Activated gamma-delta T cell (primary cell): ENCODE results near the gene CSTA.

Source experiments
- DNase-seq: peaks from one replicate; lab custom pipeline; 2025; lab: John Stamatoyannopoulos, UW

Gene CSTA

DNA sequence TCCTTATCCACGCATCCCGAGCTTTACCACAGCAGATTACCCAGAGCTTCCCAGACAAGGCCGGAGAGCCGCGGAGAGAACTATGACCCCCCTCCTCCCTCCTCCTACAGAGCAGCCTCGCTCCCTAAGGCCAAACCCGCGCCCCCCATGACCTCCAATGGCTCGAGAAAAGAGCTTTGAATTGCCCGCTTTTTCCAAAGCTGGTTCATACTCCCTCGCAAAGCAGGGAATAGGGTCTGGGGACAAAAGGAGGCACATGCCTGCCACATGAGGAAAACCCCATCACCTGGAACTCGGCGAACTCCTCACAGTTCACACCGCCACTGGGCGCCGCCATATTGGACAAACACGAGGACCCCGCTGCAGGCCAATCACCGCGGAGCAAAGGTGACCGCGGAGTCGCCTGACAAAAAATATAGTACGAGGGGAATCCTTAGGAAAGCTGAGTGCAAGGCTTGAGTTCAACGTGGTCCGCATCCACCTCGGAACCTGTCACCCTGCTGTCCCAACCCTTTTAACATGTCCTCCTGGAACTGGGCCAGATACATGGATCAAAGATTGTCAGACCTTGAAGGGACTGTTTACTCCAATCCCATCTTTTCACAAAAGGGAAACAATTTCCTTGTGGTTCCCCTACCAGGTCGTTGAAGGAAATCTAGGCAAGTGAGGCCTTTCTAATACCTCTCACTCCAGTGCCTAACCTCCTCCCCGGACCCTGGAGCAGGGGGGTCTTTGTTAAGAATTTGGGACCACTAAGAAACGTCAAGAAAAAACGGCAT is 58.0 kb downstream of the CSTA start, which contains the start of gene MIX23:
Gene MIX23 (minus strand): TSS at position 344 of the 779 bp plus-strand sequence. CDS start 7 bp downstream, at position 337.
- DNase-seq: peak; percentile 58

DNA sequence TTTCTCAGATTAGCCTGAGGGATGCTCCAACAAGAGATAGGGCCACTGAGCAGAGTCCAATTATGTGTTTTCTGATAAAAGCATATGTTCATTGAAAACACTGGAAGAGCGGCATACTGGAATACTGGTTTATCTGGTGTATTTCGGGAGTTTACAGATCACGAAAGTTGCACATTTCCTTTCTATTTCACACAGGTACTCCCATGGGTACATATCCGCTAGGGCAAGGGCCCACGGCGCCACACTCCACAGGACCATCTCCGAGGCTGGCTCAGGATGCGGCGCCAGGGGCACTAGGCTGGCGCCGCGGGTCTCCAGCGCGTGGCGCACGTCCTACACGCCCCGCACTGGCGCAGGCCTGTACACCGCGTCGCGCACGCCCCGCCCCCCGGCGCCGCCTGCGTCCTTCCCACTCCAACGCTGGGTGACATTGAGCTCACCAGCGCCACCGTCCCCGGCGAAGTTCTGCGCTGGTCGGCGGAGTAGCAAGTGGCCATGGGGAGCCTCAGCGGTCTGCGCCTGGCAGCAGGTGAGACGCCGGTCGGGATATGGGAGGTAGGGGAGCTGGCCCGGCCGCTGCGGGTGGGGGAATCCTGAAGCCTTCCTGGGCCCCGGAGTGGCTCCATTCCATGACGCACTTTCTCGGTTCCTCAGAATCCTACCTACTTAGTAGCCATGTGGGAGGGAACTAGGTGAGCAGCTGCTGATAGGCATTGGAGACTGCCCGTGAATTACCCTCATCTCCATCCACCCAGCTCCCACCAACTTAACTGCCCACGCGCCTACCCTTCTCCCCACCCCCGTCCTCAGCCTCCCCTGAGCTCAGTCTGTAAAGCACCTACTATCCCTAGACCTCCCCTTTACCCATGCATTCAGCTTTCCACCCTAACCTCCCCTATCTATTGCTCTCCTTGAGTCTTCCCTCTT is 59.0 kb downstream of the CSTA start, which contains the start of gene FAM162A:
Gene FAM162A (plus strand): TSS at position 412 of the 927 bp plus-strand sequence. CDS start 84 bp downstream, at position 496.
- DNase-seq: peak; percentile 91

DNA sequence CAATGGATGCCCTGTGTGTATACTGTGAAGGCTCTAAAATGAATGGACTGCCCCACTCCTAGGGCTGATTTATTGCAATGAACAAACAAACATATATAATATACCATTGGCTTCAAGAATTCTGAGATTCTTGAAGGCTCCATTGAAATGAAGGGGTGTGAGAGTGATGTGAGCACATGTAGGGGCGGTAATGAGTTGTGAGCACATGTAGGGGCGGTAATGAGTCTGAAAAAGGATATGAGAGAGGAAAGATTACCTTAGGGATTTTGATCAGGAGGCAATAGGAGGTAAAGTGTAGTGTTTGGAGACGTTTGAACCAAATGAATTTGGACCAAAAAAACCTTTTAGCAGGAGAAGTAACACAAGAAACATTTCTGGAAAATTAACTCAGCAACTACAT is 62.7 kb downstream of the CSTA start:
- DNase-seq: no peak

DNA sequence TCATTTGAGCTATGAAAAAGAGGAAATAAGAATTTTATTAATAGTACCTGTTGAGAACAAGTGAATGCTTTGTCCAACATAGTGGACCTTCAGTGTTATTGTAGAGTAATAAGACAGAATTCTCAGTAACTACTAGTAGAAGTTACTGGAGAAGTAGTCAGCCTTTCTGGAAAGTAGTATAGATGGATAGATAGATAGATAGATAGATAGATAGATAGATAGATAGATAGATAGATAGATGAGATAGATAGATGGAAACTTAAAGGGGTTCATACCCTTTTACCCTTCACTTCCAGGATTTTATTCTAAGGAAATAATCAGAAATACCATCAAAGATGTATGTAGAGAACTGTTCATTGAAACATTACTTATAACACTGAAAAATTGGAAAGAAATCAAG is 64.1 kb downstream of the CSTA start:
- DNase-seq: no peak

DNA sequence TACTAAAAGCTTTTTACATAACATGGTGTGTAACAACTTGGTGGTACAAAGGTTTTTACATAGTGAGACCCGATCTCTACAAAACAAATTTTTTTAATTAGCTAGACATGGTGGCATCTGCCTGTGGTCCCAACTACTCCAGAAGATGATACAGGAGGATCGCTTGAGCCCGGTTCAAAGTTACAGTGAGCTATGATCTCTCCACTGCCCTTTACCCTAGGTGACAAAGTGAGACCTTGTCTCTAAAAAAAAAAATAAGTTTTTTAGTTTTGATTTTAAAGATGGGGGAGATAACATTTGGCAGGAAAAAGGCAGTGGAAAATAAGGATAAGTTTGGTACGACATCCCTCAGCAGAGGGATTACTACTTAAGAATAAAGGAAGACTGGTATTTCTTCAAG is 64.8 kb downstream of the CSTA start:
- DNase-seq: no peak

DNA sequence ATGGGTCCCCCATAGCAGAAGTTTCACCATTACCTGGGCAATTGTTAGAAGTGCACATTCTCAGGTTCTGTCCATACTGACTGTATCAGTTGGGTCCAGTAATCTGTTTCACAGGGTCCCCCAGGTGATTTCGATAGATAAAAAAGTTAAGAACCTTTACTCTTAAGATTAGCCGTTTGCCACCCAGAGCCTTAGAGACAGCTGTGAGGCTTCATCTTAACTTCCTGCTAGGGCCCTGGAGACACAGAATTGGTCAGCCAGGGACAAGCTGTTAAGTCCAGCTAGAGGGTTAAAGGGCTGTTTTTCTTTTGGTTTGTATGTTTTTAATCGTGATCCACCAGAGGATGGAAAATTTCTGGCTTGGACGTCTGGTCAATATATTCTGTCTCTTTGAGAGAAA is 65.6 kb downstream of the CSTA start:
- no peak for DNase-seq
